PC-3 (cell line): ENCODE data around the gene PPP2R1A. TPM values are rescaled to one million over a fixed set of nuclear protein-coding genes. Genes with fewer than 3 reads are reported as not detected.
"Not testable (repeated sequence)": the region's sequence is repeated elsewhere in the genome, so short reads cannot be mapped to it uniquely, and the experiment has no call there.

Experiments used
- ATAC-seq: fragments of 200-7000 bp; cut with Tn5 transposase; 2 replicates; pipeline ENCODE4 v1.9.1; 2020; ENCODE audit warnings: mild to moderate bottlenecking, moderate library complexity
- BruUV-seq: library from RNA; stranded (reverse); fragments of 400-500 nt; replicated peaks from 2 replicates; lab custom pipeline; 2021; lab: Mats Ljungman, UMichigan
- CTCF ChIA-PET: fragments of 300-600 bp; sonication (Branson Sonifier 250); formaldehyde crosslinking; loops from one replicate; lab custom pipeline; 2022; ENCODE audit warnings: antibody characterized with exemption; lab: Charles Lee
- POLR2A ChIA-PET: fragments of 300-600 bp; sonication (Branson Sonifier 250); formaldehyde crosslinking; loops from one replicate; lab custom pipeline; 2022; ENCODE audit warnings: antibody characterized with exemption; ENCODE audit not compliant: unreplicated experiment; lab: Charles Lee
- DNase-seq: peaks from one replicate; pipeline ENCODE4 v3.0.0-alpha.2; 2015
- H2AFZ ChIP-seq: fragments of 300-600 bp; sonication (generic); 2 replicates; pipeline ENCODE4 v1.6.0; 2016; ENCODE audit warnings: antibody characterized with exemption, low read length
- H3F3A ChIP-seq: fragments of 300-600 bp; sonication (generic); one replicate; pipeline ENCODE4 v1.6.0; 2017; ENCODE audit warnings: antibody characterized with exemption, low read length, control low read depth, mild to moderate bottlenecking; ENCODE audit not compliant: unreplicated experiment
- H3K27ac ChIP-seq: fragments of 300-600 bp; sonication (generic); 2 replicates; pipeline ENCODE4 v1.5.1; 2016; ENCODE audit warnings: mild to moderate bottlenecking, low read length
- H3K27me3 ChIP-seq: fragments of 300-600 bp; sonication (generic); 2 replicates; pipeline ENCODE4 v1.6.1; 2016; ENCODE audit warnings: low read length, mixed read lengths
- H3K36me3 ChIP-seq: fragments of 300-600 bp; sonication (generic); 2 replicates; pipeline ENCODE4 v1.6.1; 2016; ENCODE audit warnings: low read depth, mixed run types, low read length, mixed read lengths
- H3K4me1 ChIP-seq: fragments of 300-600 bp; sonication (generic); 2 replicates; pipeline ENCODE4 v1.5.1; 2016; ENCODE audit warnings: low read length; ENCODE audit not compliant: insufficient read depth
- H3K4me2 ChIP-seq: fragments of 300-600 bp; sonication (generic); 2 replicates; pipeline ENCODE4 v1.6.0; 2016; ENCODE audit warnings: low read length
- H3K4me3 ChIP-seq: fragments of 300-600 bp; sonication (generic); 2 replicates; pipeline ENCODE4 v1.5.1; 2016; ENCODE audit warnings: mild to moderate bottlenecking, low read length, mixed read lengths
- H3K79me2 ChIP-seq: fragments of 300-600 bp; sonication (generic); 2 replicates; pipeline ENCODE4 v1.6.1; 2017; ENCODE audit warnings: low read length, mixed read lengths
- H3K9ac ChIP-seq: fragments of 300-600 bp; sonication (generic); 2 replicates; pipeline ENCODE4 v1.6.0; 2016; ENCODE audit warnings: mild to moderate bottlenecking, low read length
- H3K9me2 ChIP-seq: fragments of 300-600 bp; sonication (generic); replicated peaks from 2 replicates; pipeline ENCODE4 v1.6.1; 2016; ENCODE audit warnings: mixed run types, low read length, mixed read lengths
- H3K9me3 ChIP-seq: fragments of 300-600 bp; sonication (generic); 2 replicates; pipeline ENCODE4 v1.6.1; 2016; ENCODE audit warnings: low read length, mixed read lengths
- H4K20me1 ChIP-seq: fragments of 300-600 bp; sonication (generic); 2 replicates; pipeline ENCODE4 v1.6.1; 2016; ENCODE audit warnings: low read length, mixed read lengths
- EZH2 ChIP-seq: fragments of 300-600 bp; sonication (generic); IDR thresholded peaks from one replicate; pipeline ENCODE4 v1.6.1; 2017; ENCODE audit warnings: antibody characterized with exemption, mild to moderate bottlenecking, low read length; ENCODE audit not compliant: unreplicated experiment
- EZH2phosphoT487 ChIP-seq: fragments of 300-600 bp; sonication (generic); IDR thresholded peaks from 2 replicates; pipeline ENCODE4 v1.6.1; 2018; ENCODE audit warnings: mild to moderate bottlenecking, antibody characterized with exemption, low read length, borderline replicate concordance
- intact Hi-C: fragments of 100-400 bp; cut with micrococcal nuclease; formaldehyde crosslinking; loops from 2 replicates; pipeline ENCODE4 v1.9.0; 2023
- total RNA-seq: library from RNA; depleted of rRNA; stranded (reverse); fragments of >200 nt; gene quantifications from 2 replicates; pipeline ENCODE4 v1.2.3, GENCODE V29; 2014
- TF ChIP-seq, protein P1 (sequence below): fragments of 300-600 bp; sonication (generic); conservative IDR thresholded peaks from 2 replicates; pipeline ENCODE4 v1.5.1; 2017; ENCODE audit warnings: antibody characterized with exemption, low read depth, mild to moderate bottlenecking, low read length

PPP2R1A gene
- total RNA-seq, 1 experiment from 2014 or later: 336 TPM

DNA sequence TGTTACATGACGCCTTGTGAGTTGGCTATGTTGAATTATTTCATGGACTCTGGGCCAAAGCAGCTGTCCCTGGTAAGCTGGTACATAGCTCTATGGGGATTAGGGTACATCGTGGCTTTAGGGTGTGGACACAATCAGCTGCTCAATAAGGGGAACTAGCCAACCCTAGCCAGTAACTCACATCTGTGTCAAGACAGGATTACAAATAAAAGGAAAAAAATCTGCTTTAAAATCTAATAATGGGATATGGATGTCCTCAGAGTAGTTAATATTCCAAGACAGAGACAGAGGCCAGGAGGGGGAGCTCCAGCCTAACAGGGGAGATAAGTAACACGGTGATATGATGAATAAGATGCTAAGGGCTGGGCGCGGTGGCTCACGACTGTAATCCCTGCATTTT, 58.4 kb downstream of the PPP2R1A start:
- Histone ChIP-seq H4K20me1 (no peaks in the 10 kb centered on the region), H3K9me3 (peaks cover 15% of the 10 kb centered on the region; the same call in 1 of the 2 replicates), H3K79me2 (no peaks in the 10 kb centered on the region), H3K27me3 (no peaks in the 10 kb centered on the region), H3K4me1 (no peaks in the 10 kb centered on the region), H3K4me3 (no peak overlapping the region), H3K9me2 (no peaks in the 10 kb centered on the region), H3K4me2 (no peak overlapping the region), H2AFZ (no peak overlapping the region), H3F3A (no peaks in the 10 kb centered on the region), H3K27ac (no peak overlapping the region), H3K36me3 (no peaks in the 10 kb centered on the region), H3K9ac (no peak overlapping the region)
- ChIA-PET POLR2A (no interaction called here), CTCF (no interaction called here)
- DNase-seq (peak; percentile 60), ATAC-seq (peak; percentile 73)
- BruUV-seq: no TSS peak
- intact Hi-C loops: loop anchor here (1.0 kb wide), 1 partner anchor 500 kb away; no protein-coding TSS in a partner anchor
- TF ChIP-seq EZH2 (no peak), EZH2phosphoT487 (no peak)
- TF ChIP-seq, protein P1, sequence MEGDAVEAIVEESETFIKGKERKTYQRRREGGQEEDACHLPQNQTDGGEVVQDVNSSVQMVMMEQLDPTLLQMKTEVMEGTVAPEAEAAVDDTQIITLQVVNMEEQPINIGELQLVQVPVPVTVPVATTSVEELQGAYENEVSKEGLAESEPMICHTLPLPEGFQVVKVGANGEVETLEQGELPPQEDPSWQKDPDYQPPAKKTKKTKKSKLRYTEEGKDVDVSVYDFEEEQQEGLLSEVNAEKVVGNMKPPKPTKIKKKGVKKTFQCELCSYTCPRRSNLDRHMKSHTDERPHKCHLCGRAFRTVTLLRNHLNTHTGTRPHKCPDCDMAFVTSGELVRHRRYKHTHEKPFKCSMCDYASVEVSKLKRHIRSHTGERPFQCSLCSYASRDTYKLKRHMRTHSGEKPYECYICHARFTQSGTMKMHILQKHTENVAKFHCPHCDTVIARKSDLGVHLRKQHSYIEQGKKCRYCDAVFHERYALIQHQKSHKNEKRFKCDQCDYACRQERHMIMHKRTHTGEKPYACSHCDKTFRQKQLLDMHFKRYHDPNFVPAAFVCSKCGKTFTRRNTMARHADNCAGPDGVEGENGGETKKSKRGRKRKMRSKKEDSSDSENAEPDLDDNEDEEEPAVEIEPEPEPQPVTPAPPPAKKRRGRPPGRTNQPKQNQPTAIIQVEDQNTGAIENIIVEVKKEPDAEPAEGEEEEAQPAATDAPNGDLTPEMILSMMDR: peak; percentile 65

- H3K9me3 ChIP-seq: peaks cover 14% of the 10 kb centered on the region
Observed at GRCh38 chr19:52258426-52258825, 68.6 kb downstream of the PPP2R1A start.

GRCh38 chr19:52265556-52265955, 75.7 kb downstream of the PPP2R1A start:
- H3K9me2 ChIP-seq, H3K4me3 ChIP-seq, H3K27me3 ChIP-seq, H3K4me2 ChIP-seq, H3K36me3 ChIP-seq, H3F3A ChIP-seq, POLR2A ChIA-PET, CTCF ChIA-PET, BruUV-seq, H4K20me1 ChIP-seq, ATAC-seq, intact Hi-C loops, H2AFZ ChIP-seq, H3K4me1 ChIP-seq, H3K9ac ChIP-seq, H3K27ac ChIP-seq: not testable (repeated sequence)
- Histone ChIP-seq H3K9me3 (peaks cover 26% of the 10 kb centered on the region; the same call in 1 of the 2 replicates), H3K79me2 (peaks cover 11% of the 10 kb centered on the region)
- peak; percentile 57 for DNase-seq

More at GRCh38 chr19:52258426-52258825, 68.6 kb downstream of the PPP2R1A start:
- TF ChIP-seq EZH2phosphoT487: no peak
- TF ChIP-seq, protein P1: no peak
- no peak for TF ChIP-seq EZH2
- BruUV-seq: no TSS peak
- Histone ChIP-seq H3F3A (no peaks in the 10 kb centered on the region), H3K79me2 (no peaks in the 10 kb centered on the region), H3K4me2 (no peak overlapping the region), H3K4me3 (no peak overlapping the region), H3K4me1 (no peaks in the 10 kb centered on the region), H3K9ac (no peak overlapping the region), H2AFZ (no peak overlapping the region), H3K27ac (no peak overlapping the region), H4K20me1 (no peaks in the 10 kb centered on the region), H3K36me3 (no peaks in the 10 kb centered on the region), H3K9me2 (no peaks in the 10 kb centered on the region), H3K27me3 (no peaks in the 10 kb centered on the region)
- intact Hi-C loops: no loop called here
- ATAC-seq (no peak), DNase-seq (no peak)
- CTCF ChIA-PET: no interaction called here
- POLR2A ChIA-PET: no interaction called here
